PC-3 (cell line): Measurements from ENCODE around the gene COX7A2. TPM values are rescaled to one million over a fixed set of nuclear protein-coding genes. Genes with fewer than 3 reads are reported as not detected.

Experiments
- ATAC-seq: fragments of 200-7000 bp; cut with Tn5 transposase; 2 replicates; pipeline ENCODE4 v1.9.1; 2020; ENCODE audit warnings: mild to moderate bottlenecking, moderate library complexity
- BruUV-seq: library from RNA; stranded (reverse); fragments of 400-500 nt; replicated peaks from 2 replicates; lab custom pipeline; 2021; lab: Mats Ljungman, UMichigan
- CTCF ChIA-PET: fragments of 300-600 bp; sonication (Branson Sonifier 250); formaldehyde crosslinking; loops from one replicate; lab custom pipeline; 2022; ENCODE audit warnings: antibody characterized with exemption; lab: Charles Lee
- POLR2A ChIA-PET: fragments of 300-600 bp; sonication (Branson Sonifier 250); formaldehyde crosslinking; loops from one replicate; lab custom pipeline; 2022; ENCODE audit warnings: antibody characterized with exemption; ENCODE audit not compliant: unreplicated experiment; lab: Charles Lee
- DNase-seq: peaks from one replicate; pipeline ENCODE4 v3.0.0-alpha.2; 2015
- H2AFZ ChIP-seq: fragments of 300-600 bp; sonication (generic); 2 replicates; pipeline ENCODE4 v1.6.0; 2016; ENCODE audit warnings: antibody characterized with exemption, low read length
- H3F3A ChIP-seq: fragments of 300-600 bp; sonication (generic); one replicate; pipeline ENCODE4 v1.6.0; 2017; ENCODE audit warnings: antibody characterized with exemption, low read length, control low read depth, mild to moderate bottlenecking; ENCODE audit not compliant: unreplicated experiment
- H3K27ac ChIP-seq: fragments of 300-600 bp; sonication (generic); 2 replicates; pipeline ENCODE4 v1.5.1; 2016; ENCODE audit warnings: mild to moderate bottlenecking, low read length
- H3K27me3 ChIP-seq: fragments of 300-600 bp; sonication (generic); 2 replicates; pipeline ENCODE4 v1.6.1; 2016; ENCODE audit warnings: low read length, mixed read lengths
- H3K36me3 ChIP-seq: fragments of 300-600 bp; sonication (generic); 2 replicates; pipeline ENCODE4 v1.6.1; 2016; ENCODE audit warnings: low read depth, mixed run types, low read length, mixed read lengths
- H3K4me1 ChIP-seq: fragments of 300-600 bp; sonication (generic); 2 replicates; pipeline ENCODE4 v1.5.1; 2016; ENCODE audit warnings: low read length; ENCODE audit not compliant: insufficient read depth
- H3K4me2 ChIP-seq: fragments of 300-600 bp; sonication (generic); 2 replicates; pipeline ENCODE4 v1.6.0; 2016; ENCODE audit warnings: low read length
- H3K4me3 ChIP-seq: fragments of 300-600 bp; sonication (generic); 2 replicates; pipeline ENCODE4 v1.5.1; 2016; ENCODE audit warnings: mild to moderate bottlenecking, low read length, mixed read lengths
- H3K79me2 ChIP-seq: fragments of 300-600 bp; sonication (generic); 2 replicates; pipeline ENCODE4 v1.6.1; 2017; ENCODE audit warnings: low read length, mixed read lengths
- H3K9ac ChIP-seq: fragments of 300-600 bp; sonication (generic); 2 replicates; pipeline ENCODE4 v1.6.0; 2016; ENCODE audit warnings: mild to moderate bottlenecking, low read length
- H3K9me2 ChIP-seq: fragments of 300-600 bp; sonication (generic); replicated peaks from 2 replicates; pipeline ENCODE4 v1.6.1; 2016; ENCODE audit warnings: mixed run types, low read length, mixed read lengths
- H3K9me3 ChIP-seq: fragments of 300-600 bp; sonication (generic); 2 replicates; pipeline ENCODE4 v1.6.1; 2016; ENCODE audit warnings: low read length, mixed read lengths
- H4K20me1 ChIP-seq: fragments of 300-600 bp; sonication (generic); 2 replicates; pipeline ENCODE4 v1.6.1; 2016; ENCODE audit warnings: low read length, mixed read lengths
- EZH2 ChIP-seq: fragments of 300-600 bp; sonication (generic); IDR thresholded peaks from one replicate; pipeline ENCODE4 v1.6.1; 2017; ENCODE audit warnings: antibody characterized with exemption, mild to moderate bottlenecking, low read length; ENCODE audit not compliant: unreplicated experiment
- EZH2phosphoT487 ChIP-seq: fragments of 300-600 bp; sonication (generic); IDR thresholded peaks from 2 replicates; pipeline ENCODE4 v1.6.1; 2018; ENCODE audit warnings: mild to moderate bottlenecking, antibody characterized with exemption, low read length, borderline replicate concordance
- intact Hi-C: fragments of 100-400 bp; cut with micrococcal nuclease; formaldehyde crosslinking; loops from 2 replicates; pipeline ENCODE4 v1.9.0; 2023
- total RNA-seq: library from RNA; depleted of rRNA; stranded (reverse); fragments of >200 nt; gene quantifications from 2 replicates; pipeline ENCODE4 v1.2.3, GENCODE V29; 2014
- TF ChIP-seq, protein P1 (sequence below): fragments of 300-600 bp; sonication (generic); conservative IDR thresholded peaks from 2 replicates; pipeline ENCODE4 v1.5.1; 2017; ENCODE audit warnings: antibody characterized with exemption, low read depth, mild to moderate bottlenecking, low read length

COX7A2 gene
- total RNA-seq, 1 experiment from 2014 or later, result 172 TPM

DNA sequence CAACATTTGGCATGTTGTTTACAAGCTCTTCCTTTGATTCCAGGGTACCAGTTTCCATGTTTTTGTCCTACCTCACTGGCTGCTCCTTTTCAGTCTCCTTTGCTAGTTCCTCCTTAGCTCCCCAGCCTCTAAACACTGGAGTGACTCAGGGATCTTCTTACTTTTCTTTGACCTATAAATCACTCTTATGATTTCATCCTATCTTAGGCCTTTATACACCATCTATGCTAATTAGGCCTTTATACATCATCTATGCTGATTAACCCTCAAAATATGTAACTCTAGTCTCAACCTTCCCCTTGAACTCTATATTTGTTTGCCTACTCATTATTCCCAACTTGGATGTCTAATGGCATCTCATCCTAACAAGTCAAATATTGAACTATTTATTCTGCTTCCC lies 31.5 kb upstream of the COX7A2 start:
- peaks cover 15% of the 10 kb centered on the region for H3K36me3 ChIP-seq
- POLR2A ChIA-PET, result interaction anchor here (0.6 kb wide), 1 partner anchor 246 kb away, joined by 4 read pairs; no protein-coding TSS in a partner anchor
- CTCF ChIA-PET, result no interaction called here

GRCh38 chr6:75273009-75273408 lies 29.4 kb upstream of the COX7A2 start:
- intact Hi-C loops, result no loop called here
- H3K4me1 ChIP-seq, result peaks cover 35% of the 10 kb centered on the region
- DNase-seq (no peak), ATAC-seq (no peak)
- no peaks in the 10 kb centered on the region for H3F3A ChIP-seq
- no peak overlapping the region for H3K4me2 ChIP-seq
- no peak overlapping the region for H3K4me3 ChIP-seq
- POLR2A ChIA-PET, result no interaction called here
- no peak overlapping the region for H3K9ac ChIP-seq
- H3K9me2 ChIP-seq, result no peaks in the 10 kb centered on the region
- peaks cover 15% of the 10 kb centered on the region for H3K36me3 ChIP-seq
- H3K79me2 ChIP-seq, result peaks cover 88% of the 10 kb centered on the region
- H2AFZ ChIP-seq, result no peak overlapping the region
- BruUV-seq, result no TSS peak
- TF ChIP-seq EZH2 (no peak), EZH2phosphoT487 (no peak)
- TF ChIP-seq, protein P1, sequence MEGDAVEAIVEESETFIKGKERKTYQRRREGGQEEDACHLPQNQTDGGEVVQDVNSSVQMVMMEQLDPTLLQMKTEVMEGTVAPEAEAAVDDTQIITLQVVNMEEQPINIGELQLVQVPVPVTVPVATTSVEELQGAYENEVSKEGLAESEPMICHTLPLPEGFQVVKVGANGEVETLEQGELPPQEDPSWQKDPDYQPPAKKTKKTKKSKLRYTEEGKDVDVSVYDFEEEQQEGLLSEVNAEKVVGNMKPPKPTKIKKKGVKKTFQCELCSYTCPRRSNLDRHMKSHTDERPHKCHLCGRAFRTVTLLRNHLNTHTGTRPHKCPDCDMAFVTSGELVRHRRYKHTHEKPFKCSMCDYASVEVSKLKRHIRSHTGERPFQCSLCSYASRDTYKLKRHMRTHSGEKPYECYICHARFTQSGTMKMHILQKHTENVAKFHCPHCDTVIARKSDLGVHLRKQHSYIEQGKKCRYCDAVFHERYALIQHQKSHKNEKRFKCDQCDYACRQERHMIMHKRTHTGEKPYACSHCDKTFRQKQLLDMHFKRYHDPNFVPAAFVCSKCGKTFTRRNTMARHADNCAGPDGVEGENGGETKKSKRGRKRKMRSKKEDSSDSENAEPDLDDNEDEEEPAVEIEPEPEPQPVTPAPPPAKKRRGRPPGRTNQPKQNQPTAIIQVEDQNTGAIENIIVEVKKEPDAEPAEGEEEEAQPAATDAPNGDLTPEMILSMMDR, result no peak
- CTCF ChIA-PET, result no interaction called here
- H3K9me3 ChIP-seq, result no peaks in the 10 kb centered on the region
- H3K27me3 ChIP-seq, result no peaks in the 10 kb centered on the region
- 0 out of 2 replicates have a peak, but pooled peaks cover 3% of the 10 kb centered on the region for H4K20me1 ChIP-seq
- no peak overlapping the region for H3K27ac ChIP-seq

More for the DNA sequence above, 31.5 kb upstream of the COX7A2 start:
- peak overlapping the region; percentile 89 for H3K27ac ChIP-seq
- H3K4me1 ChIP-seq, result peaks cover 47% of the 10 kb centered on the region
- intact Hi-C loops, result no loop called here
- peak; percentile 89 for DNase-seq
- no TSS peak for BruUV-seq
- H3K4me2 ChIP-seq, result peak overlapping the region; percentile 71; the same call in 1 of the 2 replicates
- TF ChIP-seq EZH2, result no peak
- no peak for TF ChIP-seq EZH2phosphoT487
- TF ChIP-seq, protein P1, result no peak
- peak; percentile 94 for ATAC-seq
- no peaks in the 10 kb centered on the region for H3K27me3 ChIP-seq
- no peak overlapping the region for H2AFZ ChIP-seq
- H3K4me3 ChIP-seq, result no peak overlapping the region
- H4K20me1 ChIP-seq, result 0 out of 2 replicates have a peak, but pooled peaks cover 3% of the 10 kb centered on the region
- no peak overlapping the region for H3K9ac ChIP-seq
- H3K79me2 ChIP-seq, result peaks cover 91% of the 10 kb centered on the region
- no peaks in the 10 kb centered on the region for H3K9me2 ChIP-seq
- H3K9me3 ChIP-seq, result no peaks in the 10 kb centered on the region
- no peaks in the 10 kb centered on the region for H3F3A ChIP-seq

- ATAC-seq (no peak), DNase-seq (no peak)
- ChIA-PET POLR2A (no interaction called here), CTCF (no interaction called here)
- Histone ChIP-seq H3K27me3 (no peaks in the 10 kb centered on the region), H3F3A (no peaks in the 10 kb centered on the region), H4K20me1 (0 out of 2 replicates have a peak, but pooled peaks cover 3% of the 10 kb centered on the region), H3K4me1 (peaks cover 35% of the 10 kb centered on the region), H2AFZ (no peak overlapping the region), H3K4me2 (no peak overlapping the region), H3K27ac (no peak overlapping the region), H3K4me3 (no peak overlapping the region), H3K9me2 (no peaks in the 10 kb centered on the region), H3K36me3 (peaks cover 15% of the 10 kb centered on the region), H3K79me2 (peaks cover 88% of the 10 kb centered on the region), H3K9me3 (no peaks in the 10 kb centered on the region), H3K9ac (no peak overlapping the region)
- intact Hi-C loops, result no loop called here
- TF ChIP-seq EZH2phosphoT487 (no peak), EZH2 (no peak)
- BruUV-seq, result no TSS peak
Measured at GRCh38 chr6:75272145-75272840, 28.7 kb upstream of the COX7A2 start.
